Brain microvascular endothelial cell (primary cell): ENCODE results near the gene PEX5L.

Experiments
- DNase-seq: peaks from one replicate; pipeline ENCODE4 v3.0.0-alpha.2; 2020
- H3K27ac ChIP-seq: fragments of 250-450 bp; sonication (Bioruptor Pico); 2 replicates; pipeline ENCODE4 v1.5.1; 2020; ENCODE audit warnings: mild to moderate bottlenecking, moderate library complexity
- H3K27me3 ChIP-seq: fragments of 250-450 bp; sonication (Bioruptor Pico); replicated peaks from 2 replicates; pipeline ENCODE4 v1.5.1; 2020; ENCODE audit warnings: mild to moderate bottlenecking
- H3K36me3 ChIP-seq: fragments of 250-450 bp; sonication (Bioruptor Pico); replicated peaks from 2 replicates; pipeline ENCODE4 v1.5.1; 2020; ENCODE audit warnings: mild to moderate bottlenecking
- H3K4me3 ChIP-seq: 2 replicates; pipeline ENCODE4 v1.5.1; 2011; ENCODE audit warnings: low read depth, mild to moderate bottlenecking, control low read depth, low read length, moderate library complexity
- CTCF ChIP-seq: IDR thresholded peaks from 2 replicates; pipeline ENCODE4 v1.5.1; 2011; ENCODE audit warnings: low read depth, mild to moderate bottlenecking, moderate library complexity, low read length, control low read depth, inconsistent platforms; ENCODE audit errors: missing control alignments
- in situ Hi-C: cut with HindIII; loops from 2 replicates; pipeline ENCODE4 v1.10.0; 2017; ENCODE audit warnings: low sequenced_read_pairs, low pct_ligation_motif_present

PEX5L gene

GRCh38 chr3:179882292-179882691, 154.4 kb downstream of the PEX5L start:
- in situ Hi-C loops: no loop called here
- Histone ChIP-seq H3K27ac (no peak overlapping the region), H3K4me3 (no peak overlapping the region), H3K27me3 (no peaks in the 10 kb centered on the region), H3K36me3 (no peaks in the 10 kb centered on the region)
- TF ChIP-seq CTCF: no peak
- no peak for DNase-seq

- no peak for TF ChIP-seq CTCF
- in situ Hi-C loops: no loop called here
Measured at GRCh38 chr3:179881791-179882190, 154.9 kb downstream of the PEX5L start.

GRCh38 chr3:179880868-179881267, 155.9 kb downstream of the PEX5L start:
- H3K36me3 ChIP-seq: no peaks in the 10 kb centered on the region
- no peak overlapping the region for H3K4me3 ChIP-seq
- in situ Hi-C loops: no loop called here

More at GRCh38 chr3:179881791-179882190, 154.9 kb downstream of the PEX5L start:
- Histone ChIP-seq H3K4me3 (no peak overlapping the region), H3K27ac (no peak overlapping the region), H3K36me3 (no peaks in the 10 kb centered on the region), H3K27me3 (no peaks in the 10 kb centered on the region)
- DNase-seq: no peak

GRCh38 chr3:179876440-179876839, 160.3 kb downstream of the PEX5L start:
- TF ChIP-seq CTCF: no peak
- Histone ChIP-seq H3K4me3 (no peak overlapping the region), H3K27me3 (no peaks in the 10 kb centered on the region), H3K27ac (no peak overlapping the region), H3K36me3 (no peaks in the 10 kb centered on the region)
- in situ Hi-C loops: no loop called here
- DNase-seq: no peak

More at GRCh38 chr3:179880868-179881267, 155.9 kb downstream of the PEX5L start:
- no peak for DNase-seq
- Histone ChIP-seq H3K27ac (no peak overlapping the region), H3K27me3 (no peaks in the 10 kb centered on the region)
- TF ChIP-seq CTCF: no peak

- Histone ChIP-seq H3K27ac (no peak overlapping the region), H3K27me3 (no peaks in the 10 kb centered on the region), H3K36me3 (no peaks in the 10 kb centered on the region), H3K4me3 (no peak overlapping the region)
- no peak for DNase-seq
- TF ChIP-seq CTCF: no peak
- in situ Hi-C loops: no loop called here
Measured at GRCh38 chr3:179872842-179873241, 163.9 kb downstream of the PEX5L start.

GRCh38 chr3:179871782-179872181, 165.0 kb downstream of the PEX5L start:
- H3K4me3 ChIP-seq: no peak overlapping the region
- H3K27ac ChIP-seq: no peak overlapping the region
- no peak for DNase-seq
- in situ Hi-C loops: no loop called here
- TF ChIP-seq CTCF: no peak
- H3K36me3 ChIP-seq: no peaks in the 10 kb centered on the region
- H3K27me3 ChIP-seq: no peaks in the 10 kb centered on the region
